Ishikawa (cell line): ENCODE measurements around the gene REN.

Source experiments
- EGR1 ChIP-seq: IDR thresholded peaks from 2 replicates; pipeline ENCODE4 v1.6.1; 2012
- YY1 ChIP-seq: IDR thresholded peaks from 2 replicates; pipeline ENCODE4 v1.6.1; 2012; ENCODE audit warnings: low read depth

GRCh38 chr1:204139952-204140351 is 26.2 kb downstream of the REN start:
- TF ChIP-seq YY1 (no peak), EGR1 (no peak)
